GM19395 (cell line): ENCODE results near the gene CRAMP1.
"Not testable (repeated sequence)": the region's sequence is repeated elsewhere in the genome, so short reads cannot be mapped to it uniquely, and the experiment has no call there.

Experiments used
- ATAC-seq: cut with Tn5 transposase; IDR thresholded peaks from one replicate; pipeline ENCODE4 v1.9.1; 2021; ENCODE audit warnings: mild to moderate bottlenecking, moderate library complexity; ENCODE audit not compliant: unreplicated experiment

Gene CRAMP1

GRCh38 chr16:1612320-1613111, at the start of gene CRAMP1:
Gene CRAMP1 (plus strand): TSS chr16:1612360. CDS start chr16:1614640, 2,280 bp downstream.
- peak; percentile 4 for ATAC-seq

GRCh38 chr16:1563786-1564185, 48.4 kb upstream of the CRAMP1 start:
- ATAC-seq, result no peak

- no peak for ATAC-seq
Observed at GRCh38 chr16:1564325-1564724, 47.8 kb upstream of the CRAMP1 start.

- no peak for ATAC-seq
Observed at GRCh38 chr16:1565083-1565805, 46.9 kb upstream of the CRAMP1 start.

- no peak for ATAC-seq
Observed at GRCh38 chr16:1567988-1568387, 44.2 kb upstream of the CRAMP1 start.

- no peak for ATAC-seq
Observed at GRCh38 chr16:1571012-1571671, 41.0 kb upstream of the CRAMP1 start.

- no peak for ATAC-seq
Observed at GRCh38 chr16:1572673-1573072, 39.5 kb upstream of the CRAMP1 start.

- no peak for ATAC-seq
Observed at GRCh38 chr16:1573301-1573700, 38.9 kb upstream of the CRAMP1 start.

GRCh38 chr16:1575578-1575977, 36.6 kb upstream of the CRAMP1 start:
- ATAC-seq, result no peak

- no peak for ATAC-seq
Observed at GRCh38 chr16:1579214-1579613, 32.9 kb upstream of the CRAMP1 start.

- ATAC-seq, result no peak
Observed at GRCh38 chr16:1580256-1580655, 31.9 kb upstream of the CRAMP1 start.

- no peak for ATAC-seq
Observed at GRCh38 chr16:1580956-1581355, 31.2 kb upstream of the CRAMP1 start.

- no peak for ATAC-seq
Observed at GRCh38 chr16:1581804-1582203, 30.4 kb upstream of the CRAMP1 start.

- ATAC-seq, result no peak
Observed at GRCh38 chr16:1583180-1583579, 29.0 kb upstream of the CRAMP1 start.

GRCh38 chr16:1584926-1585484, 27.2 kb upstream of the CRAMP1 start:
- no peak for ATAC-seq

- no peak for ATAC-seq
Observed at GRCh38 chr16:1590366-1590765, 21.8 kb upstream of the CRAMP1 start.

GRCh38 chr16:1590930-1591705, 21.0 kb upstream of the CRAMP1 start:
- no peak for ATAC-seq

- no peak for ATAC-seq
Observed at GRCh38 chr16:1592446-1592845, 19.7 kb upstream of the CRAMP1 start.

GRCh38 chr16:1595511-1595910, 16.6 kb upstream of the CRAMP1 start:
- ATAC-seq, result not testable (repeated sequence)

- no peak for ATAC-seq
Observed at GRCh38 chr16:1596516-1596915, 15.6 kb upstream of the CRAMP1 start.

GRCh38 chr16:1597154-1597553, 15.0 kb upstream of the CRAMP1 start:
- no peak for ATAC-seq
